ENCODE measurements around the gene CWC27.

Gene CWC27

GRCh38 chr5:64790210-64790609 lies 21.5 kb downstream of the CWC27 start:
- DNase-seq (ENCODE audit: low spot score) (no peak), ATAC-seq (ENCODE audit: low read depth) (0 out of 3 replicates have a peak, but pooled peaks have one; percentile 31)
- no peak for TF ChIP-seq CTCF (IDR thresholded peaks at IDR 0.05; ENCODE audit: poor library complexity, severe bottlenecking)
- H3K36me3 ChIP-seq (ENCODE audit: low read depth), result peaks cover 49% of the 10 kb centered on the region
- no peaks in the 10 kb centered on the region for H3K9me3 ChIP-seq (ENCODE audit: severe bottlenecking)
- H3K4me3 ChIP-seq (ENCODE audit: severe bottlenecking), result no peak overlapping the region
- no peak overlapping the region for H3K27ac ChIP-seq (ENCODE audit: poor library complexity, severe bottlenecking)
- H3K4me1 ChIP-seq (ENCODE audit: insufficient read depth, poor library complexity, severe bottlenecking), result peaks cover 10% of the 10 kb centered on the region
- H3K27me3 ChIP-seq (ENCODE audit: insufficient read depth, poor library complexity, severe bottlenecking), result no peaks in the 10 kb centered on the region

DNA sequence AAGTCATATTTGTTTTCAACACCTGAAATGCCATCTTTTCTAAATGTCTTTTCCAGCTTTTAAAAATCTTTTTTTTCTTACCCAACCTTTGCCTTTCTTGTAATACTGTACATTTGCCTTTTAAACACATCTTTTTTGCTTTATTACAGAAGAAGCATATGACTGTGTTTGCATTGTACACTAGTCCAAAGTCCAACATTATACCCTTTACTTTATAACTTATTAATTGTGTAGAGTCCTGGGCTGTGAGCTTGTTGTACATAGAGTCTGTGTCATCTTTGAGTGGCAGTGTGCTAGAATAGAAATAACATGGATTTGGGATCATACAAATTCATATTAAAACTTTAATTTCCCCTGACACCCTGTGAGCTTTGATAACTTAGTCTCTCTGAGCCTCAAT lies 23.7 kb downstream of the CWC27 start:
- ATAC-seq (ENCODE audit: low read depth) (no peak), DNase-seq (ENCODE audit: low spot score) (no peak)
- Histone ChIP-seq H3K27ac (ENCODE audit: poor library complexity, severe bottlenecking) (no peak overlapping the region), H3K27me3 (ENCODE audit: insufficient read depth, poor library complexity, severe bottlenecking) (no peaks in the 10 kb centered on the region), H3K9me3 (ENCODE audit: severe bottlenecking) (no peaks in the 10 kb centered on the region), H3K36me3 (ENCODE audit: low read depth) (peaks cover 34% of the 10 kb centered on the region), H3K4me1 (ENCODE audit: insufficient read depth, poor library complexity, severe bottlenecking) (peaks cover 10% of the 10 kb centered on the region), H3K4me3 (ENCODE audit: severe bottlenecking) (no peak overlapping the region)
- TF ChIP-seq CTCF (IDR thresholded peaks at IDR 0.05; ENCODE audit: poor library complexity, severe bottlenecking), result no peak

- Histone ChIP-seq H3K9me3 (ENCODE audit: severe bottlenecking) (no peaks in the 10 kb centered on the region), H3K27me3 (ENCODE audit: insufficient read depth, poor library complexity, severe bottlenecking) (no peaks in the 10 kb centered on the region), H3K27ac (ENCODE audit: poor library complexity, severe bottlenecking) (no peak overlapping the region), H3K4me3 (ENCODE audit: severe bottlenecking) (no peak overlapping the region), H3K36me3 (ENCODE audit: low read depth) (peaks cover 31% of the 10 kb centered on the region), H3K4me1 (ENCODE audit: insufficient read depth, poor library complexity, severe bottlenecking) (peaks cover 7% of the 10 kb centered on the region)
- TF ChIP-seq CTCF (IDR thresholded peaks at IDR 0.05; ENCODE audit: poor library complexity, severe bottlenecking), result no peak
- ATAC-seq (ENCODE audit: low read depth), result no peak
- DNase-seq (ENCODE audit: low spot score), result no peak
Observed at GRCh38 chr5:64794053-64794770, 25.5 kb downstream of the CWC27 start.

DNA sequence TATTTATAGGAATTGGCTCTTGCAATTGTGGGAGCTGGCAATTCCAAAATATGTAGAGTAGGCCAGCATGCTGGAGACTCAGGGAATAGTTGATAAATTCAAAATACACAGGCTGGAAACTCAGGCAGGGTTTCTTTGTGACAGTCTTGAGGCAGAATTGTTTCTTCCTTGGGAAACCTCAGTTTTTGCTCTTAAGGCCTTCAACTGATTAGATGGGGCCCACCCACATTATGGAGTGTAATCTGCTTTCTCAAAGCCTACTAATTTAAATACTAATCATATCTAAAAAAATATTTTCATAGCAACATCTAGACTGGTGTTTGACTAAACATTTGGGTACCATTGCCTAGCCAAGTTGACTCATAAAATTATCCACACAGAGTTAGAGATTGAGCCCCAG lies 27.6 kb downstream of the CWC27 start:
- peaks cover 38% of the 10 kb centered on the region for H3K36me3 ChIP-seq (ENCODE audit: low read depth)
- no peak overlapping the region for H3K4me3 ChIP-seq (ENCODE audit: severe bottlenecking)
- no peaks in the 10 kb centered on the region for H3K9me3 ChIP-seq (ENCODE audit: severe bottlenecking)
- DNase-seq (ENCODE audit: low spot score) (no peak), ATAC-seq (ENCODE audit: low read depth) (no peak)
- no peaks in the 10 kb centered on the region for H3K4me1 ChIP-seq (ENCODE audit: insufficient read depth, poor library complexity, severe bottlenecking)
- no peak overlapping the region for H3K27ac ChIP-seq (ENCODE audit: poor library complexity, severe bottlenecking)
- no peaks in the 10 kb centered on the region for H3K27me3 ChIP-seq (ENCODE audit: insufficient read depth, poor library complexity, severe bottlenecking)
- TF ChIP-seq CTCF (IDR thresholded peaks at IDR 0.05; ENCODE audit: poor library complexity, severe bottlenecking), result no peak

DNA sequence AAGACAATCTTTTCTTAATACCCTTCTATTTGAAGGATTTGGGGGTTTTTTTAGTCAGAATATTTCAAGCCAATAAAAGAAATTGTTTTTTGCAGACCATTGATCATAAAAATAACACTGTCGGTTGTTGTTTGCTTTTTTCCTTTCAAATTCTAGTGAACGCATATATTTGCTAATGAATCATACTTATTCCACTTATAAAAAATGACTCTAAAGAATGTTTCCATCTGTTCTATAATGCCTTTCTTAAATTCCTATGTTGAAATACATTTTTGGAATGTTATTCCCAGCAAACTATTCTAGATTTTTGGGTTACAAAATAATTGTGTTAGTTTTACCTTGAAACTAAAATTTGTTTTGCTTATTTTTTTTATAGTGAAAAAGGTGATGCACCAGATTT lies 32.2 kb downstream of the CWC27 start:
- peaks cover 55% of the 10 kb centered on the region for H3K36me3 ChIP-seq (ENCODE audit: low read depth)
- H3K27ac ChIP-seq (ENCODE audit: poor library complexity, severe bottlenecking), result no peak overlapping the region
- H3K9me3 ChIP-seq (ENCODE audit: severe bottlenecking), result no peaks in the 10 kb centered on the region
- no peak for ATAC-seq (ENCODE audit: low read depth)
- no peak for DNase-seq (ENCODE audit: low spot score)
- no peaks in the 10 kb centered on the region for H3K4me1 ChIP-seq (ENCODE audit: insufficient read depth, poor library complexity, severe bottlenecking)
- no peaks in the 10 kb centered on the region for H3K27me3 ChIP-seq (ENCODE audit: insufficient read depth, poor library complexity, severe bottlenecking)
- TF ChIP-seq CTCF (IDR thresholded peaks at IDR 0.05; ENCODE audit: poor library complexity, severe bottlenecking), result no peak
- H3K4me3 ChIP-seq (ENCODE audit: severe bottlenecking), result no peak overlapping the region
